ENCODE measurements around the gene ZNF587.
"Not testable (repeated sequence)": the region's sequence is repeated elsewhere in the genome, so short reads cannot be mapped to it uniquely, and the experiment has no call there.

ZNF587 gene

GRCh38 chr19:57849666-57850473, at the start of gene ZNF587:
Gene ZNF587, plus strand, starts transcription at chr19:57849859. Its CDS starts 180 bp downstream, at chr19:57850039.
- DNase-seq (ENCODE audit: low read depth in 2 of 2) = peak; percentile 71 to 75

- DNase-seq (ENCODE audit: low read depth in 2 of 2) = no peak
Measured at GRCh38 chr19:57800696-57801095, 49.0 kb upstream of the ZNF587 start.

GRCh38 chr19:57802269-57802668, 47.4 kb upstream of the ZNF587 start:
- DNase-seq (ENCODE audit: low read depth in 2 of 2) = no peak

GRCh38 chr19:57803265-57803593, 46.4 kb upstream of the ZNF587 start:
- DNase-seq (ENCODE audit: low read depth in 2 of 2) = no peak

- no peak for DNase-seq (ENCODE audit: low read depth in 2 of 2)
Measured at GRCh38 chr19:57803594-57804325, 45.9 kb upstream of the ZNF587 start.

GRCh38 chr19:57807541-57807940, 42.1 kb upstream of the ZNF587 start:
- DNase-seq (ENCODE audit: low read depth in 2 of 2) = no peak

- DNase-seq (ENCODE audit: low read depth in 2 of 2) = not testable (repeated sequence)
Measured at GRCh38 chr19:57810410-57811295, 39.0 kb upstream of the ZNF587 start.

- no peak for DNase-seq (ENCODE audit: low read depth in 2 of 2)
Measured at GRCh38 chr19:57812226-57812625, 37.4 kb upstream of the ZNF587 start.

GRCh38 chr19:57812975-57813820, 36.5 kb upstream of the ZNF587 start:
- DNase-seq (ENCODE audit: low read depth in 2 of 2) = not testable (repeated sequence)

GRCh38 chr19:57813919-57814504, 35.6 kb upstream of the ZNF587 start:
- no peak for DNase-seq (ENCODE audit: low read depth in 2 of 2)

- peak; percentile 61 to 66 for DNase-seq (ENCODE audit: low read depth in 2 of 2)
Measured at GRCh38 chr19:57814505-57815246, 35.0 kb upstream of the ZNF587 start, which contains the start of gene ZNF552. Gene ZNF552, minus strand, starts transcription at chr19:57814913. Its CDS starts 170 bp downstream, at chr19:57814743.

- DNase-seq (ENCODE audit: low read depth in 2 of 2) = no peak
Measured at GRCh38 chr19:57815247-57816075, 34.2 kb upstream of the ZNF587 start.

- DNase-seq (ENCODE audit: low read depth in 2 of 2) = no peak
Measured at GRCh38 chr19:57816652-57817051, 33.0 kb upstream of the ZNF587 start.

GRCh38 chr19:57817976-57818375, 31.7 kb upstream of the ZNF587 start:
- DNase-seq (ENCODE audit: low read depth in 2 of 2) = no peak

GRCh38 chr19:57818378-57818777, 31.3 kb upstream of the ZNF587 start:
- no peak for DNase-seq (ENCODE audit: low read depth in 2 of 2)

- DNase-seq (ENCODE audit: low read depth in 2 of 2) = peak; percentile 67 to 74
Measured at GRCh38 chr19:57819475-57820148, 30.0 kb upstream of the ZNF587 start.

- DNase-seq (ENCODE audit: low read depth in 2 of 2) = no peak
Measured at GRCh38 chr19:57820599-57820998, 29.1 kb upstream of the ZNF587 start.

GRCh38 chr19:57821095-57821494, 28.6 kb upstream of the ZNF587 start:
- DNase-seq (ENCODE audit: low read depth in 2 of 2) = not testable (repeated sequence)
